AG04450 (cell line): ENCODE results near the gene ATP8A2. TPM values are rescaled to one million over a fixed set of nuclear protein-coding genes. Genes with fewer than 3 reads are reported as not detected.

Experiments
- CTCF ChIA-PET: fragments of 300-600, 350-600 bp; formaldehyde crosslinking; extraction: SDS; loops from one replicate; lab custom pipeline; 2022; ENCODE audit warnings: antibody characterized with exemption, inconsistent platforms; lab: Charles Lee
- POLR2A ChIA-PET: fragments of 350-600 bp; formaldehyde crosslinking; extraction: SDS; loops from one replicate; lab custom pipeline; 2021; ENCODE audit warnings: antibody characterized with exemption, inconsistent platforms; lab: Yijun Ruan, JAX
- DNase-seq: peaks from one replicate; pipeline ENCODE4 v3.0.0-alpha.2; 2011; ENCODE audit warnings: low read depth, low spot score
- H3K27ac ChIP-seq: one replicate; pipeline ENCODE4 v1.5.1; 2012; ENCODE audit warnings: low read depth, low read length, control low read depth
- H3K27me3 ChIP-seq: one replicate; pipeline ENCODE4 v1.6.0; 2012; ENCODE audit warnings: low read length; ENCODE audit not compliant: control insufficient read depth, insufficient read depth
- H3K4me3 ChIP-seq: 2 replicates; pipeline ENCODE4 v1.5.1; 2011; ENCODE audit warnings: mild to moderate bottlenecking, low read depth, low read length, control low read depth
- H3K9me3 ChIP-seq: 2 replicates; pipeline ENCODE4 v1.5.1; 2012; ENCODE audit warnings: low read length; ENCODE audit not compliant: control insufficient read depth, insufficient read depth
- polyA plus RNA-seq: library from polyadenylated mRNA; depleted of rRNA; stranded (reverse); fragments of >200 nt; gene quantifications from 2 replicates; pipeline ENCODE4 v1.2.3, GENCODE V29; 2011
- TF ChIP-seq, protein P1 (sequence below): IDR thresholded peaks from 2 replicates; pipeline ENCODE4 v1.5.1; 2011; ENCODE audit warnings: low read depth, low read length, control low read depth, inconsistent platforms

The ATP8A2 gene
- polyA plus RNA-seq, 1 experiment: 0.19 TPM

DNA sequence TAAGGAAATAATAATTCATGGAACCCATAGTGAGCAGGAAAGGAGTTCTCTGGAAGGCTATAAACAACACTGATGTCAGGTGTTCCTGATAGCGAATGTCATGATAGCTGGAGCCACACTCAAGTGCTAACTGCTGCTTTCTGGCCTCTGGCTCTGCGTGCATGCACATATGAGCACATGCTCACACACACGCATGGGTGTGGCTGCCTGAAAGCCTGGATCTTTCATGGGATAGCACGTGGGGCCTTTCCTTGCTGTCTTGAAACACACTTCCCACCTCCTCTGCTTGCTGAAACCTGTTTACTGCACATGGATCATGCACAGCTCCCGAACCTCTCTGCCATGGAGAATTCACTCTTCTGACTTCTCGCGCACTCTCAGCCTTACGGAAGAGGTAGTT lies 207.4 kb downstream of the ATP8A2 start:
- DNase-seq: no peak
- Histone ChIP-seq H3K9me3 (no peaks in the 10 kb centered on the region), H3K27ac (no peak overlapping the region), H3K27me3 (no peaks in the 10 kb centered on the region), H3K4me3 (no peak overlapping the region)
- POLR2A ChIA-PET: no interaction called here
- TF ChIP-seq, protein P1, sequence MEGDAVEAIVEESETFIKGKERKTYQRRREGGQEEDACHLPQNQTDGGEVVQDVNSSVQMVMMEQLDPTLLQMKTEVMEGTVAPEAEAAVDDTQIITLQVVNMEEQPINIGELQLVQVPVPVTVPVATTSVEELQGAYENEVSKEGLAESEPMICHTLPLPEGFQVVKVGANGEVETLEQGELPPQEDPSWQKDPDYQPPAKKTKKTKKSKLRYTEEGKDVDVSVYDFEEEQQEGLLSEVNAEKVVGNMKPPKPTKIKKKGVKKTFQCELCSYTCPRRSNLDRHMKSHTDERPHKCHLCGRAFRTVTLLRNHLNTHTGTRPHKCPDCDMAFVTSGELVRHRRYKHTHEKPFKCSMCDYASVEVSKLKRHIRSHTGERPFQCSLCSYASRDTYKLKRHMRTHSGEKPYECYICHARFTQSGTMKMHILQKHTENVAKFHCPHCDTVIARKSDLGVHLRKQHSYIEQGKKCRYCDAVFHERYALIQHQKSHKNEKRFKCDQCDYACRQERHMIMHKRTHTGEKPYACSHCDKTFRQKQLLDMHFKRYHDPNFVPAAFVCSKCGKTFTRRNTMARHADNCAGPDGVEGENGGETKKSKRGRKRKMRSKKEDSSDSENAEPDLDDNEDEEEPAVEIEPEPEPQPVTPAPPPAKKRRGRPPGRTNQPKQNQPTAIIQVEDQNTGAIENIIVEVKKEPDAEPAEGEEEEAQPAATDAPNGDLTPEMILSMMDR: no peak
- CTCF ChIA-PET: interaction anchor here (1.4 kb wide), 1 partner anchor 483 kb away, joined by 3 read pairs; no protein-coding TSS in a partner anchor

DNA sequence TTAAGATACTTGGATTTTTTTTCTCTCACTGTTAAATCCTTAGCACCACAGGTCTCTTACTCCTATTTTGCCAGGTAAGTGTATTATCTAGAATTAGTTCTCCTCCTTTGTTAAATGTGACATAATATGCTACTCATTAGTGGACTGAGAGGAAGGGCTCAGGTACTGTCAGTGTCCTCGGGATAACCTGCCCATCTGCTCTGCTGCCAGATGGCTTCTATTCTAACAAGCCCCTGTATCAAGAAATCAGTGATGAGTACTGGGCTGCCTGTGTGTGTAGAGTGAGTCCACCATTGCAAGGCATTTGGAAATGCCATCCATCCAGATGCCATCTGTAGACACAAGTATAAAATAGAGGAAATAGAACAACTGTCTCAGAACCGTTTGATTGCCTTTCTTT lies 209.6 kb downstream of the ATP8A2 start:
- DNase-seq: no peak
- CTCF ChIA-PET: no interaction called here

DNA sequence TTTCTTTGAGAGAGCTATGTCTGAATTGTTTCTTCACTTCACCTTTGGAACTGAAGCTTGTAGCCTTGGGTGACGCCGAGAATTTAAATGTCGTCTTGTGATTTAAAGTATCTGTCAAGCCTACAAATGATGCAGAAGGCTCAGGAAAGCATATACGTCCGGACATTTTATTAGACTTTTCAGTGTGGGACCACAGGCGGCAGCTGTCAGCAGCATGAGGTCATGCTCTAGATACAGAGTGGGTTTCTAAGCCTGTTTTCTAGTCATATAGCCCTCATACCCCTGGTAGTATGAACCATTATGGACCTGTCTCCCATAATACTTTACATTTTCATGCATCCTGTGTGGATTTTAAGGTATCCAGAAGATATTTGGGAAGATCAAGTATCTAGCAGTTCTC lies 212.3 kb downstream of the ATP8A2 start:
- Histone ChIP-seq H3K27ac (no peak overlapping the region), H3K27me3 (no peaks in the 10 kb centered on the region), H3K4me3 (no peak overlapping the region), H3K9me3 (no peaks in the 10 kb centered on the region)
- TF ChIP-seq, protein P1: no peak
- DNase-seq: no peak
- POLR2A ChIA-PET: no interaction called here
- CTCF ChIA-PET: interaction anchor here (1.4 to 2.9 kb wide), 2 partner anchors 10 to 13 kb away, joined by 6 to 9 read pairs; no protein-coding TSS in a partner anchor

More for the DNA sequence above, 209.6 kb downstream of the ATP8A2 start:
- no peak overlapping the region for H3K27ac ChIP-seq
- H3K9me3 ChIP-seq: no peaks in the 10 kb centered on the region
- TF ChIP-seq, protein P1: no peak
- H3K27me3 ChIP-seq: no peaks in the 10 kb centered on the region
- POLR2A ChIA-PET: no interaction called here
- no peak overlapping the region for H3K4me3 ChIP-seq

DNA sequence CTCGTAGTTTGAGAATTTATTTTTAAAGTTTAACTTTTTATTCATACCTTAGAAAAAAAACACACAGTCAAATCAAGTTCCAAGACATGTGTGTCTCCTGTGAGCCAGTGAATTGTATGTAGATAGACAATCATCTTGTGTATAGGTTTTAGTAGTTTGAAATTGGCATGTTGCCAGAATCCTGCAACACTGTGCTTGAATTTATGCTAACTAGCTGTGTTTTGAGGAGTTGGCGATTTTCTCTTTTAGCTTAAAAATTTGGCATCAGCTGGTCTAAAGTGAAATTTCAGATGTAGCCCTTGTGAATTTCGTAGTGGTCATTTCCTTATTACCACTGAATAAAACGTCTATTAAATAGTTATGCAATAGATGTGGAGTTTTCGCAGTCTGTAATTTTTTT lies 213.2 kb downstream of the ATP8A2 start:
- no peak for DNase-seq
- H3K4me3 ChIP-seq: no peak overlapping the region
- ChIA-PET CTCF (interaction anchor here (0.6 to 2.9 kb wide), 3 partner anchors 11 to 235 kb away, joined by 3 to 9 read pairs (median 6); no protein-coding TSS in a partner anchor), POLR2A (no interaction called here)
- H3K27me3 ChIP-seq: no peaks in the 10 kb centered on the region
- H3K9me3 ChIP-seq: no peaks in the 10 kb centered on the region
- TF ChIP-seq, protein P1: no peak
- no peak overlapping the region for H3K27ac ChIP-seq

DNA sequence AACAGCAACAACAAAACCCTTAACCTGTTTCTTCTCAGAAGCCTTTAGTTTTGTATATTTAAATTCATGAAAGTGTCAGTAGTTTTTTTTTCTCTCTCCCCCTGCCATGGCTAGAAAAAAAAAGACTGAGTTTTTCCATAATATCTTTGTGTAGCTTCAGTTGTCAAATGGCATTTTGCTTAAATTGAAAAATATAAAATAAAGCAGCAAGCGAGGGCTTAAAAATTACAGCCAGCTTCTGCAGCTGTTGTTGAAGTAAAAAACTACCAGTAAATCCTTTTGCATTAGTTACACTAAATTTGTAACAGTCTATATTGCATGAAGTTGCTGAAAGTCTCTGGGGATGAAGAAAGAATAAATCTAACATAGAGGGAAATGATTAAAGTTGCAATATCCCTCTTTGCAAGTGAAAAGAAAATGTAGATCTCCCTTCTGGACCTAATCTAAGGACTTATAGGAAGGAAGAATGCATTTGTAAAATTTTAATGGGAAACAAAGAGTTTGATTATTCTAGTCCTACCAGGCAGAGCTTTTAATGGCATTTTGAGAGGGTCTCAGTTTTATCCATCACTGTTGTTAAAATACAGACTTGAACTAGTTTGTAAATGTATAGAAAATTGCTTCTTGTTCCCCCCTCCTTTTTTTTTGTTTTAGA lies 215.7 kb downstream of the ATP8A2 start:
- no peaks in the 10 kb centered on the region for H3K27me3 ChIP-seq
- ChIA-PET CTCF (interaction anchor here (0.5 to 2.0 kb wide), 2 partner anchors 13 to 860 kb away, joined by 3 to 6 read pairs; no protein-coding TSS in a partner anchor), POLR2A (no interaction called here)
- TF ChIP-seq, protein P1: no peak
- no peak for DNase-seq
- H3K4me3 ChIP-seq: no peak overlapping the region
- H3K27ac ChIP-seq: no peak overlapping the region
- H3K9me3 ChIP-seq: no peaks in the 10 kb centered on the region
